GM20000 (cell line): ENCODE measurements around the gene GPR35.
"Not testable (repeated sequence)": the region's sequence is repeated elsewhere in the genome, so short reads cannot be mapped to it uniquely, and the experiment has no call there.

ENCODE experiments used
- DNase-seq: peaks from one replicate; pipeline ENCODE4 v3.0.0; 2012; ENCODE audit warnings: low spot score
- CTCF ChIP-seq: IDR thresholded peaks from 2 replicates; pipeline ENCODE4 v1.5.1; 2012; ENCODE audit warnings: mild to moderate bottlenecking, control low read depth; ENCODE audit errors: extremely low read depth, missing control alignments

Gene GPR35

GRCh38 chr2:240613781-240614180 lies 11.5 kb upstream of the GPR35 start:
- no peak for DNase-seq
- TF ChIP-seq CTCF = no peak

GRCh38 chr2:240614391-240614790 lies 10.9 kb upstream of the GPR35 start:
- no peak for DNase-seq
- no peak for TF ChIP-seq CTCF

- DNase-seq = no peak
- no peak for TF ChIP-seq CTCF
Measured at GRCh38 chr2:240615396-240615795, 9.9 kb upstream of the GPR35 start.

- no peak for DNase-seq
- no peak for TF ChIP-seq CTCF
Measured at GRCh38 chr2:240615820-240616547, 9.3 kb upstream of the GPR35 start.

GRCh38 chr2:240616860-240617666 lies 8.2 kb upstream of the GPR35 start:
- not testable (repeated sequence) for DNase-seq

GRCh38 chr2:240618776-240619175 lies 6.5 kb upstream of the GPR35 start:
- TF ChIP-seq CTCF = no peak
- DNase-seq = no peak

GRCh38 chr2:240619506-240620148 lies 5.7 kb upstream of the GPR35 start:
- TF ChIP-seq CTCF = no peak
- no peak for DNase-seq
